GM23338 (cell line): ENCODE results near the gene ZBTB40.

Source experiments
- CREB1 ChIP-seq: fragments of 250-450 bp; sonication (Bioruptor Pico); IDR thresholded peaks from 2 replicates; pipeline ENCODE4 v1.5.0; 2020; ENCODE audit warnings: low read depth, mild to moderate bottlenecking, moderate library complexity
- CTCF ChIP-seq, 2 experiments: fragments of 200-600 bp in 1 of 2; sonication (generic) in 1 of 2; conservative IDR thresholded peaks; 2 replicates each; pipeline versions ENCODE4 v1.5.1 to v1.6.1; 2016 to 2017; ENCODE audit warnings: antibody characterized with exemption in 2 of 2, low read depth in 2 of 2, mild to moderate bottlenecking in 2 of 2, moderate library complexity in 1 of 2
- ETS1 ChIP-seq: IDR thresholded peaks from 2 replicates; pipeline ENCODE4 v1.6.1; 2016; ENCODE audit warnings: antibody characterized with exemption
- EZH2 ChIP-seq: fragments of 200-600 bp; sonication (generic); IDR thresholded peaks from one replicate; pipeline ENCODE4 v1.8.0; 2017; ENCODE audit warnings: antibody characterized with exemption, mild to moderate bottlenecking, low read depth; ENCODE audit not compliant: unreplicated experiment
- EZH2phosphoT487 ChIP-seq: fragments of 200-600 bp; sonication (generic); IDR thresholded peaks from one replicate; pipeline ENCODE4 v1.8.1; 2018; ENCODE audit warnings: antibody characterized with exemption; ENCODE audit not compliant: unreplicated experiment
- POLR2AphosphoS5 ChIP-seq: IDR thresholded peaks from 2 replicates; pipeline ENCODE4 v1.6.1; 2016; ENCODE audit warnings: antibody characterized with exemption, low read depth
- REST ChIP-seq: IDR thresholded peaks from one replicate; pipeline ENCODE4 v1.6.1; 2018; ENCODE audit warnings: antibody characterized with exemption; ENCODE audit not compliant: unreplicated experiment

- TF ChIP-seq EZH2 = no peak
- TF ChIP-seq POLR2AphosphoS5 = no peak
- TF ChIP-seq CTCF (conservative IDR thresholded peaks at IDR 0.05; ENCODE audit: low read depth in 2 of 2) = no peak
- TF ChIP-seq EZH2phosphoT487 = no peak
- TF ChIP-seq CREB1 (CRISPR knock-in tag) = no peak
- TF ChIP-seq ETS1 = no peak
- TF ChIP-seq REST = no peak
Measured at GRCh38 chr1:22570140-22570909, 118.7 kb downstream of the ZBTB40 start.
